K562 (cell line): ENCODE data around the gene FBN1. TPM values are rescaled to one million over a fixed set of nuclear protein-coding genes. Genes with fewer than 3 reads are reported as not detected.

ENCODE experiments used
- ATAC-seq: fragments of 200-7000 bp; cut with Tn5 transposase; 3 replicates; pipeline ENCODE4 v1.9.1; 2020; ENCODE audit warnings: moderate library complexity
- BruUV-seq: library from RNA; stranded (reverse); fragments of 400-500 nt; replicated peaks from 2 replicates; lab custom pipeline; 2021; lab: Mats Ljungman, UMichigan
- CTCF ChIA-PET: fragments of 300-600 bp; formaldehyde crosslinking; extraction: SDS; loops from one replicate; lab custom pipeline; 2021; ENCODE audit warnings: low intra/inter-chr PET ratio; lab: Yijun Ruan, JAX
- POLR2A ChIA-PET: fragments of 300-600, 350-650 bp; sonication (Branson Sonifier 250); formaldehyde crosslinking; extraction: SDS; loops from one replicate; lab custom pipeline; 2021; ENCODE audit warnings: antibody characterized with exemption, inconsistent platforms; lab: Yijun Ruan, JAX
- DNase-seq, 4 experiments: peaks; one replicate each; pipeline versions ENCODE4 v3.0.0 to v3.0.0-alpha.2; 2011 to 2018; ENCODE audit warnings: low spot score in 3 of 4, mixed read lengths in 3 of 4; ENCODE audit errors: extremely low read depth in 1 of 4
- FAIRE-seq: peaks from 2 replicates; lab custom pipeline; 2011; peaks lifted over from hg19 to GRCh38; lab: Jason Lieb, UNC
- H2AFZ ChIP-seq: 2 replicates; pipeline ENCODE4 v1.6.0; 2011; ENCODE audit warnings: low read depth, low read length, control low read depth, inconsistent platforms
- H3K27ac ChIP-seq: fragments of 200-600 bp; 3 replicates; pipeline ENCODE4 v1.8.0; 2011; ENCODE audit warnings: low read depth, mild to moderate bottlenecking, control low read depth, inconsistent platforms, low read length, moderate library complexity, mixed read lengths; ENCODE audit errors: extremely low read depth
- H3K27me3 ChIP-seq, 2 experiments: fragments of 300-600 bp in 1 of 2; 2 replicates in 1 of 2; 3 replicates in 1 of 2; pipeline versions ENCODE4 v1.6.0 to v1.8.0; 2011; ENCODE audit warnings: inconsistent platforms in 2 of 2, low read length in 2 of 2, mild to moderate bottlenecking in 1 of 2, mixed read lengths in 1 of 2, moderate library complexity in 1 of 2; ENCODE audit not compliant: control insufficient read depth in 2 of 2, insufficient read depth in 2 of 2
- H3K36me3 ChIP-seq: fragments of 300-600 bp; 3 replicates; pipeline ENCODE4 v1.8.0; 2011; ENCODE audit warnings: mild to moderate bottlenecking, low read length, inconsistent platforms; ENCODE audit not compliant: control insufficient read depth, insufficient read depth
- H3K4me1 ChIP-seq, 2 experiments: fragments of 200-600 bp in 1 of 2; replicated peaks in 1 of 2; 2 replicates in 1 of 2; 3 replicates in 1 of 2; pipeline versions ENCODE4 v1.5.1 to v1.8.0; 2011; ENCODE audit warnings: inconsistent platforms in 2 of 2, low read length in 2 of 2, mild to moderate bottlenecking in 1 of 2, mixed read lengths in 1 of 2, moderate library complexity in 1 of 2; ENCODE audit not compliant: control insufficient read depth in 2 of 2, insufficient read depth in 2 of 2
- H3K4me2 ChIP-seq: 2 replicates; pipeline ENCODE4 v1.6.1; 2011; ENCODE audit warnings: low read length, control low read depth, inconsistent platforms, mixed read lengths; ENCODE audit not compliant: insufficient read depth
- H3K4me3 ChIP-seq: fragments of 200-600 bp; sonication (generic), shearing (Covaris generic); 2 replicates; pipeline ENCODE4 v1.5.1; 2016; ENCODE audit warnings: control low read depth, inconsistent platforms
- H3K79me2 ChIP-seq: fragments of 200-600 bp; 3 replicates; pipeline ENCODE4 v1.8.0; 2011; ENCODE audit warnings: low read length, inconsistent platforms; ENCODE audit not compliant: control insufficient read depth, insufficient read depth
- H3K9ac ChIP-seq, 2 experiments: 2 replicates each; pipeline versions ENCODE4 v1.6.0 to v1.6.1; 2011; ENCODE audit warnings: low read depth in 2 of 2, low read length in 2 of 2, control low read depth in 1 of 2, inconsistent platforms in 1 of 2, mild to moderate bottlenecking in 1 of 2, mixed read lengths in 1 of 2; ENCODE audit not compliant: insufficient read depth in 1 of 2
- H3K9me1 ChIP-seq: one replicate; pipeline ENCODE4 v1.6.0; 2011; ENCODE audit warnings: inconsistent platforms, mild to moderate bottlenecking, low read length, moderate library complexity; ENCODE audit not compliant: control insufficient read depth, insufficient read depth
- H3K9me3 ChIP-seq: replicated peaks from 2 replicates; pipeline ENCODE4 v1.5.1; 2011; ENCODE audit warnings: low read depth, low read length, inconsistent platforms; ENCODE audit not compliant: control insufficient read depth, insufficient read depth
- H4K20me1 ChIP-seq: replicated peaks from 2 replicates; pipeline ENCODE4 v1.6.1; 2011; ENCODE audit warnings: low read length, inconsistent platforms, mixed read lengths; ENCODE audit not compliant: control insufficient read depth, insufficient read depth
- DMBX1 ChIP-seq: fragments of 250-450 bp; sonication (Bioruptor Pico); IDR thresholded peaks from 2 replicates; pipeline ENCODE4 v1.8.0; 2022; ENCODE audit warnings: inconsistent platforms, mild to moderate bottlenecking, moderate library complexity, borderline replicate concordance
- GABPA ChIP-seq: fragments of 200-800 bp; sonication (Bioruptor generic); conservative IDR thresholded peaks from 2 replicates; pipeline ENCODE4 v1.6.1; 2016; ENCODE audit warnings: low read depth, missing genetic modification characterization, missing compliant biosample characterization
- ILF3 ChIP-seq: fragments of 450-650 bp; IDR thresholded peaks from 2 replicates; pipeline ENCODE4 v1.6.1; 2018; ENCODE audit warnings: antibody characterized with exemption, mild to moderate bottlenecking, moderate library complexity, borderline replicate concordance
- MYBL2 ChIP-seq, 2 experiments: fragments of 450-650 bp in 1 of 2; sonication (generic) in 1 of 2; formaldehyde crosslinking in 1 of 2; IDR thresholded peaks; 2 replicates each; pipeline versions ENCODE4 v1.6.1 to v1.8.1; 2017 to 2022; ENCODE audit warnings: borderline replicate concordance in 1 of 2, inconsistent platforms in 1 of 2, low read depth in 1 of 2, mild to moderate bottlenecking in 1 of 2, missing genetic modification reagents in 1 of 2, moderate library complexity in 1 of 2
- ZNF41 ChIP-seq: fragments of 250-450 bp; sonication (Bioruptor Pico); conservative IDR thresholded peaks from 2 replicates; pipeline ENCODE4 v1.4.0; 2020; ENCODE audit warnings: mild to moderate bottlenecking
- ZZZ3 ChIP-seq: fragments of 450-650 bp; IDR thresholded peaks from 2 replicates; pipeline ENCODE4 v1.6.1; 2016; ENCODE audit warnings: antibody characterized with exemption, mild to moderate bottlenecking, moderate library complexity
- WGBS: fragments of 100-300 bp; shearing (Covaris generic); methylation state at CpG from one replicate; pipeline ENCODE4 v1.1.6; 2016; ENCODE audit warnings: low coverage, mixed read lengths; ENCODE audit not compliant: insufficient coverage; ENCODE audit errors: missing lambda C conversion rate; 5-methylcytosine and 5-hydroxymethylcytosine counted together
- in situ Hi-C: fragments of 300-500 bp; cut with MboI; formaldehyde crosslinking; loops from 4 replicates; pipeline ENCODE4 v1.15.0; 2018; ENCODE audit warnings: inconsistent platforms, mixed read lengths
- intact Hi-C: fragments of 100-400 bp; cut with micrococcal nuclease; formaldehyde crosslinking; loops from 2 replicates; pipeline ENCODE4 v1.14.2; 2022
- polyA plus RNA-seq, 8 experiments: library from polyadenylated mRNA; depleted of rRNA in 4 of 8; stranded (reverse) in 5 of 8; unstranded in 3 of 8; fragments of >200 nt; fragmentation: Nextera tagmentation in 2 of 8; fragmentation: Illumina TruSeq in 1 of 8; extraction: Ambion mirVana in 2 of 8; extraction: Trizol in 1 of 8; gene quantifications; 2 replicates each; pipeline versions ENCODE4 v1.2.1 to v1.2.3, GENCODE V29; 2011 to 2014; ENCODE audit warnings: inconsistent platforms in 1 of 8, missing spikeins in 1 of 8
- total RNA-seq, 7 experiments: library from RNA; depleted of rRNA in 6 of 7; stranded (reverse); fragments of >200 nt in 6 of 7; fragmentation: Illumina TruSeq in 2 of 7; extraction: Trizol in 2 of 7; gene quantifications; 2 replicates each; pipeline versions ENCODE4 v1.2.1 to v1.2.3, GENCODE V29; 2011 to 2021; ENCODE audit warnings: low replicate concordance in 1 of 7
- TF ChIP-seq, protein P1 (sequence below): sonication (generic); formaldehyde crosslinking; IDR thresholded peaks from 2 replicates; pipeline ENCODE4 v1.8.1; 2023; ENCODE audit warnings: missing genetic modification reagents, mild to moderate bottlenecking, borderline replicate concordance

The FBN1 gene
- total and polyA plus RNA-seq, 9 of the 15 experiments (the other 6 are each of a cell fraction or from before 2014, with no cell fraction given), result 0.15 to 1.2 (median 0.60) TPM

DNA sequence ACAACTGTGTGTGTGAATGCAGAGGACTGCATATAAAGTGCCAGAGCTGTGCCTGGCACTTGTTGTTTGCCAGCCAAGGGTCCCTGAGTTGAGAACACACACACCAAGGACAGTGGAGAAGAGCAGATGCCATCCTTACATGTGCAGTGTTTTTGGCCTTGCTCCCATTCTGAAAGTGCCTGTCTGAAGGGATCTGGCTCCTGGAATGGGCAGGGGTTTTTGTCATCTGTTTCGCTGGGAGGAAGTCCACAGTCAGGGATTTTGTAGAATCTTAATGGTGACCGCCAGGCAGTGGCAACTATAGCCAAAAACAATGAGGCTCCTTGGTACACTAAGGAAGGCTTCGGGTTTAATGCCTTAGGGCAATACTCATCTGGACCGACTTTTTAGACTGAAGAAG is 250.5 kb downstream of the FBN1 start:
- intact Hi-C loops (no loop called here), in situ Hi-C loops (no loop called here)
- BruUV-seq, result no TSS peak
- FAIRE-seq (no peak), ATAC-seq (no peak), DNase-seq (no peak)
- H3K4me1 ChIP-seq, result no peaks in the 10 kb centered on the region
- H3K4me2 ChIP-seq, result no peak overlapping the region
- H3K27ac ChIP-seq, result no peak overlapping the region
- H3K9me1 ChIP-seq, result no peaks in the 10 kb centered on the region
- WGBS, result 8% methylated on average over 4 of the region's 4 CpGs
- no peaks in the 10 kb centered on the region for H3K79me2 ChIP-seq
- no peaks in the 10 kb centered on the region for H3K9me3 ChIP-seq
- H3K4me3 ChIP-seq, result no peak overlapping the region
- H3K9ac ChIP-seq, result no peak overlapping the region
- TF ChIP-seq DMBX1 (CRISPR knock-in tag), result no peak
- TF ChIP-seq, protein P1, sequence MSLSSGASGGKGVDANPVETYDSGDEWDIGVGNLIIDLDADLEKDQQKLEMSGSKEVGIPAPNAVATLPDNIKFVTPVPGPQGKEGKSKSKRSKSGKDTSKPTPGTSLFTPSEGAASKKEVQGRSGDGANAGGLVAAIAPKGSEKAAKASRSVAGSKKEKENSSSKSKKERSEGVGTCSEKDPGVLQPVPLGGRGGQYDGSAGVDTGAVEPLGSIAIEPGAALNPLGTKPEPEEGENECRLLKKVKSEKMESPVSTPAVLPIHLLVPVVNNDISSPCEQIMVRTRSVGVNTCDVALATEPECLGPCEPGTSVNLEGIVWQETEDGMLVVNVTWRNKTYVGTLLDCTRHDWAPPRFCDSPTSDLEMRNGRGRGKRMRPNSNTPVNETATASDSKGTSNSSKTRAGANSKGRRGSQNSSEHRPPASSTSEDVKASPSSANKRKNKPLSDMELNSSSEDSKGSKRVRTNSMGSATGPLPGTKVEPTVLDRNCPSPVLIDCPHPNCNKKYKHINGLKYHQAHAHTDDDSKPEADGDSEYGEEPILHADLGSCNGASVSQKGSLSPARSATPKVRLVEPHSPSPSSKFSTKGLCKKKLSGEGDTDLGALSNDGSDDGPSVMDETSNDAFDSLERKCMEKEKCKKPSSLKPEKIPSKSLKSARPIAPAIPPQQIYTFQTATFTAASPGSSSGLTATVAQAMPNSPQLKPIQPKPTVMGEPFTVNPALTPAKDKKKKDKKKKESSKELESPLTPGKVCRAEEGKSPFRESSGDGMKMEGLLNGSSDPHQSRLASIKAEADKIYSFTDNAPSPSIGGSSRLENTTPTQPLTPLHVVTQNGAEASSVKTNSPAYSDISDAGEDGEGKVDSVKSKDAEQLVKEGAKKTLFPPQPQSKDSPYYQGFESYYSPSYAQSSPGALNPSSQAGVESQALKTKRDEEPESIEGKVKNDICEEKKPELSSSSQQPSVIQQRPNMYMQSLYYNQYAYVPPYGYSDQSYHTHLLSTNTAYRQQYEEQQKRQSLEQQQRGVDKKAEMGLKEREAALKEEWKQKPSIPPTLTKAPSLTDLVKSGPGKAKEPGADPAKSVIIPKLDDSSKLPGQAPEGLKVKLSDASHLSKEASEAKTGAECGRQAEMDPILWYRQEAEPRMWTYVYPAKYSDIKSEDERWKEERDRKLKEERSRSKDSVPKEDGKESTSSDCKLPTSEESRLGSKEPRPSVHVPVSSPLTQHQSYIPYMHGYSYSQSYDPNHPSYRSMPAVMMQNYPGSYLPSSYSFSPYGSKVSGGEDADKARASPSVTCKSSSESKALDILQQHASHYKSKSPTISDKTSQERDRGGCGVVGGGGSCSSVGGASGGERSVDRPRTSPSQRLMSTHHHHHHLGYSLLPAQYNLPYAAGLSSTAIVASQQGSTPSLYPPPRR (CRISPR knock-in tag), result no peak
- no peak for TF ChIP-seq GABPA (tag)
- no peak for TF ChIP-seq ILF3
- no peak for TF ChIP-seq ZZZ3
- no peak for TF ChIP-seq ZNF41
- TF ChIP-seq MYBL2 (IDR thresholded peaks at IDR 0.05; ENCODE audit: low read depth), result no peak
- TF ChIP-seq MYBL2 (CRISPR knock-in tag; IDR thresholded peaks at IDR 0.05; ENCODE audit: borderline replicate concordance), result no peak
- peaks cover 2 to 14% of the 10 kb centered on the region in 2 experiments; a peak in 3 of 5 replicates for H3K27me3 ChIP-seq
- H4K20me1 ChIP-seq, result no peaks in the 10 kb centered on the region
- H2AFZ ChIP-seq, result no peak overlapping the region
- CTCF ChIA-PET, result no interaction called here
- POLR2A ChIA-PET, result no interaction called here
- no peaks in the 10 kb centered on the region for H3K36me3 ChIP-seq
